AG09319 (cell line): ENCODE data around the gene FSD2.

Experiments used
- DNase-seq: peaks from one replicate; pipeline ENCODE4 v3.0.0-alpha.2; 2010; ENCODE audit warnings: low read depth; ENCODE audit errors: extremely low read depth
- TF ChIP-seq, protein P1 (sequence below): IDR thresholded peaks from 2 replicates; pipeline ENCODE4 v1.5.1; 2011; ENCODE audit warnings: low read depth, mild to moderate bottlenecking, inconsistent platforms, low read length, moderate library complexity

Gene FSD2

DNA sequence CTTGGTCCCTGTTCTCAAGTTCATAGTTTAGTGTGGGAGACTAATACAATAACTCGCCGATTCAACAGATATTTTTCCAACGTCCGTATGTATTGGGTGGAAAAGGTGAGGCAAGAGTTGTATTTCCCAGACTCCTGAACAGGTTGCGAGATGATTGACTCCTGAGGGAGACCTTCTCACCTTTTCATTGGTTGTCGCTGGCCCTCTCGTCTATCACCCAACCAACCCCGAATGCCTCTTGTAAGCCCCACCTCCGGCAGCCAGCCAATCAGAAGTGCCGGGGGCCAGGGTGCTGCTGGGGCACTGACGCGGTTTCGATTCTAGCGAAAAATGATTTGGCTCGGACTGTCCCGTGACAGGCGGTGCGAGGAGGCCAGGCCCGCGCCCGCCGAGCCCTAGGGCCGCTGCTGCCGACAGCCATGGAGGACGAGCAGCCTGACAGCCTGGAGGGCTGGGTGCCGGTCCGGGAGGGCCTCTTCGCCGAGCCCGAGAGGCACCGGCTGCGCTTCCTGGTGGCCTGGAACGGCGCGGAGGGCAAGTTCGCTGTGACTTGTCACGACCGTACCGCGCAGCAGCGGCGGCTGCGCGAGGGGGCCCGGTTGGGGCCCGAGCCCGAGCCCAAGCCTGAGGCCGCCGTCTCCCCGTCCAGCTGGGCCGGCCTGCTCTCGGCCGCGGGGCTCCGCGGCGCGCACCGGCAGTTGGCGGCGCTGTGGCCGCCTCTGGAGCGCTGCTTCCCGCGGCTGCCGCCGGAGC is 3.6 kb upstream of the FSD2 start, which contains the start of gene WHAMM:
Gene WHAMM, plus strand, starts transcription at position 321 of the 753 bp plus-strand sequence. Its CDS starts 99 bp downstream, at position 420.
- peak; percentile 97 for DNase-seq
- TF ChIP-seq, protein P1, sequence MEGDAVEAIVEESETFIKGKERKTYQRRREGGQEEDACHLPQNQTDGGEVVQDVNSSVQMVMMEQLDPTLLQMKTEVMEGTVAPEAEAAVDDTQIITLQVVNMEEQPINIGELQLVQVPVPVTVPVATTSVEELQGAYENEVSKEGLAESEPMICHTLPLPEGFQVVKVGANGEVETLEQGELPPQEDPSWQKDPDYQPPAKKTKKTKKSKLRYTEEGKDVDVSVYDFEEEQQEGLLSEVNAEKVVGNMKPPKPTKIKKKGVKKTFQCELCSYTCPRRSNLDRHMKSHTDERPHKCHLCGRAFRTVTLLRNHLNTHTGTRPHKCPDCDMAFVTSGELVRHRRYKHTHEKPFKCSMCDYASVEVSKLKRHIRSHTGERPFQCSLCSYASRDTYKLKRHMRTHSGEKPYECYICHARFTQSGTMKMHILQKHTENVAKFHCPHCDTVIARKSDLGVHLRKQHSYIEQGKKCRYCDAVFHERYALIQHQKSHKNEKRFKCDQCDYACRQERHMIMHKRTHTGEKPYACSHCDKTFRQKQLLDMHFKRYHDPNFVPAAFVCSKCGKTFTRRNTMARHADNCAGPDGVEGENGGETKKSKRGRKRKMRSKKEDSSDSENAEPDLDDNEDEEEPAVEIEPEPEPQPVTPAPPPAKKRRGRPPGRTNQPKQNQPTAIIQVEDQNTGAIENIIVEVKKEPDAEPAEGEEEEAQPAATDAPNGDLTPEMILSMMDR: no peak

DNA sequence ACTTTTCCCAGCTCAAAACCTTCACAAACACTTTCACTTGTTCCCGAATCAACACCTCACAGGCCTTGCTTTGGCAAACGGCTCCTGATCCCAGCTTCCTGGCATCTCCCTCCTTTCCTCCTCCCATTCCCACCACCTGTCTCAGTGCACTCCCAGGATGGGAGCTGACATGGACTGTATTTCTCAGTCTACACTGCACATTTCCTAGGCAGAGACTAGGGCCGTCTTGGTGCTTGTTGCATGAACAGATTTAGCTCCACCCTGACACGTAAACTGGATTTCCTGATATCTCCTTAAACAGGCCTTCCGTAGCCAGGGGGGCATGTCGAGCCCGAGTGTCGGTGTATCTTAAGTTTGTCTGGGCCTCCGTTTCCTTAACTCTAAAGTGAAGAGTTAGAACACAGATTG is 2.8 kb upstream of the FSD2 start:
- TF ChIP-seq, protein P1: no peak
- no peak for DNase-seq

DNA sequence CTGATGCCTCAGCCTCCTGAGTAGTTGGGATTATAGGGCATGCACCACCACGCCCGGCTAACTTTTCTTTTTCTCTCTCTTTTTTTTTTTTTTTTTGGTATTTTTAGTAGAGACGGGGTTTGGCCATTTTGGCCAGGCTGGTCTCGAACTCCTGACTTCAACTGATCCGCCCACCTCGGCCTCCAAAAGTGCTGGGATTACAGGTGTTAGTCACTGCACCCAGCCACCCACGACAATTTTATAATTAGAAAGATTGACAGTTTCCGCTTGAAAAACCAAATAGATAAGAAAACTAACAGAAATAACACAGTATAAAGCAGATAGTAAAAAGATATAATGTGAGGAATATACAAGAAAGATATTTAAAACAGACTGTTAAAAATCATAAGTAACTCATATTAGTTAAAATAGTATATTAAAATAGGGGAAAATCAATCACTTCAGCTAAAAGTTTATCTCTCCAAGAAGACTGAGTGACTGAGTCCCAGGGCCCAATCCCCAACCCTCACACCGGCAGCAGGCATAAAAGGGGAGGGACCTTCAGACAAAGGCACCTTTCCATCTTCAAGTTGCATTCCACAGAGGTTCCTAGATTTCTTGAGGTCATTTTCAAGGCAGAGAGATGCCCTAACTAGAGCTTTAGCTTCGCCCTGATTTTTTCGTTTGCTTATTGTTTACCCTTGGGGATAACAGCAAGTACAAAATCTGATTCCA is 2.2 kb upstream of the FSD2 start:
- no peak for DNase-seq

DNA sequence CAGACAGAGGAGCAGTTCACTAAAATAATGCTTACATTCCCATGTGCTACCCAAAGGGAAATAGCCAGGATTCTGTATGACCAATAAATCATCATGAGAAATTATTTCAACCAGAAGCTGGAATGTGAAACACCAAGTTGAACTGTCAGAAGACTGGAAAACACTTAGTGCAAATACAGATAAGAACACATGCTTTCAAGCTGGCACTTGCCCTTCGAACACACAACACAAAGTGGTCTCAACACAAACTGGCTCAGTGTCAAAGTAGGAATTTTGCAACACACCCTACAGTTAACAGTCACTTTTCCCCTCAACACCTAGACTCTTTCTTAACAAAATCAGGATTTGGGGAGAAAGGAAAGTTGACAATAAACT is 1.3 kb downstream of the FSD2 start:
- DNase-seq: no peak
- TF ChIP-seq, protein P1: no peak

More for the DNA sequence above, 2.2 kb upstream of the FSD2 start:
- TF ChIP-seq, protein P1: no peak

DNA sequence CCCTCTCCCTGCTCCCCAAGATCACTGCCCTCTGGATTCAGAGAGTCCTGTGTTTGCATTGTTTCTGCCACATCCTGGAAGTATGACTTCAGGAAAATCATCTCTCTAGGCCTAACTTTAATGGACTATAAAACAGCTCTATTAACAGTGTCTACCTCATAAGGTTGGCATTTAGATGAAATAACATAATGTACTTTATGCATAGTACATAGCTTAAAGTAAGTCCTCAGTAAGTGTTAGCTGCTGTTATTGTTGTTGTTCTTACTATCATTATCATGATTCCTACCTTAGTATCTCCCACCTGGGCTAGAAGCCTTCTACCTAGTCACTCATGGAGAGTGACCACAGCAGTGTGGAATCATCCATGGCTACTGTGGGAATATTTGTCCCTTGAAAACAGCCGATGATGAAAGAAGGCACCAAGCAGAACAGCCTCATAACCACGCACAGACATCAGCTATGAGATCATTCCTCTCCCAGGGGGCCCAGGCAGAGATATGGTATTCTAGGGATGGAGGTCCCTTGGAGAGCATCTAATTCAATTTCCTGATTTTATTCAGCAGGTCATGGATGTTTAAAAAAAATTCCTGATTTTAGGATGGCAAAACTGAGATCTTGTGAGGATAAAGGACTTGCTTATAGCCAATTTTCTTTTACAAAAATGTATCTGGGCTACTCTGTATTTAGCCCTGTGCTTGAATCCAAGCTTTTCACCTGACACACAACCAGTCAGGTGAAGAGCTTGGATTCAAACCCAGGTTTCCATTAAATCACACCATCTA is 1.9 kb downstream of the FSD2 start:
- DNase-seq: no peak
- TF ChIP-seq, protein P1: no peak

DNA sequence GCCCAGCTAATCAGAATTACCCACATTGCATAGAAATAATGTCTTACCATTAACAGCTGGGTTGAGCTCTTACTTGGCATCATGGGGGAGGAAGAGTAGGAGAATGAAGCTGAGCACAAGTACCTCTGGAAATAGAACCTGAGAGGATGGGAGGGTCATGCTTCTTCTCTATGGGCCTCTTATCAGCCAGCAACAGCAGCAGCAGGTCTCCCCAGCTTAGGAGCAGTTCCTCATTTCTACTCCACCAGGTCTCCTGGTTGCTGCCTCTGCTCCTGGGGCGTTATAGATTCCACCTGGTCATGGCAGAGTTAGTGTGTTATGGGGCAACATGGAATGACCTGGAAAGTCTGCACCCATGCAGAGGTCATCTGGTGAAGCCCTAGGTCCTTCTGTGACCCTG is 3.4 kb downstream of the FSD2 start:
- DNase-seq: no peak
- TF ChIP-seq, protein P1: no peak
